OCI-LY3 (cell line): ENCODE data around the gene CYP2W1.

ENCODE experiments used
- EZH2phosphoT487 ChIP-seq: fragments of 200-600 bp; shearing (Covaris generic); IDR thresholded peaks from 2 replicates; pipeline ENCODE4 v1.6.1; 2018; ENCODE audit warnings: antibody characterized with exemption, mixed run types, low read depth
- TF ChIP-seq, protein P1 (sequence below): fragments of 200-600, 300-600 bp; sonication (generic); IDR thresholded peaks from 2 replicates; pipeline ENCODE4 v1.5.1; 2014; ENCODE audit warnings: antibody characterized with exemption, low read length, low read depth

- TF ChIP-seq, protein P1, sequence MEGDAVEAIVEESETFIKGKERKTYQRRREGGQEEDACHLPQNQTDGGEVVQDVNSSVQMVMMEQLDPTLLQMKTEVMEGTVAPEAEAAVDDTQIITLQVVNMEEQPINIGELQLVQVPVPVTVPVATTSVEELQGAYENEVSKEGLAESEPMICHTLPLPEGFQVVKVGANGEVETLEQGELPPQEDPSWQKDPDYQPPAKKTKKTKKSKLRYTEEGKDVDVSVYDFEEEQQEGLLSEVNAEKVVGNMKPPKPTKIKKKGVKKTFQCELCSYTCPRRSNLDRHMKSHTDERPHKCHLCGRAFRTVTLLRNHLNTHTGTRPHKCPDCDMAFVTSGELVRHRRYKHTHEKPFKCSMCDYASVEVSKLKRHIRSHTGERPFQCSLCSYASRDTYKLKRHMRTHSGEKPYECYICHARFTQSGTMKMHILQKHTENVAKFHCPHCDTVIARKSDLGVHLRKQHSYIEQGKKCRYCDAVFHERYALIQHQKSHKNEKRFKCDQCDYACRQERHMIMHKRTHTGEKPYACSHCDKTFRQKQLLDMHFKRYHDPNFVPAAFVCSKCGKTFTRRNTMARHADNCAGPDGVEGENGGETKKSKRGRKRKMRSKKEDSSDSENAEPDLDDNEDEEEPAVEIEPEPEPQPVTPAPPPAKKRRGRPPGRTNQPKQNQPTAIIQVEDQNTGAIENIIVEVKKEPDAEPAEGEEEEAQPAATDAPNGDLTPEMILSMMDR = no peak
- TF ChIP-seq EZH2phosphoT487 = no peak
These were observed 8.8 kb upstream of the CYP2W1 start for GRCh38 chr7:974172-974571.
